HG02623 (cell line): ENCODE measurements around the gene OPCML.

Experiments
- ATAC-seq: cut with Tn5 transposase; IDR thresholded peaks from one replicate; pipeline ENCODE4 v1.9.1; 2021; ENCODE audit warnings: moderate library complexity; ENCODE audit not compliant: unreplicated experiment

OPCML gene

GRCh38 chr11:132551016-132551415 lies 981.3 kb downstream of the OPCML start:
- ATAC-seq: no peak

GRCh38 chr11:132549561-132549960 lies 982.7 kb downstream of the OPCML start:
- no peak for ATAC-seq

DNA sequence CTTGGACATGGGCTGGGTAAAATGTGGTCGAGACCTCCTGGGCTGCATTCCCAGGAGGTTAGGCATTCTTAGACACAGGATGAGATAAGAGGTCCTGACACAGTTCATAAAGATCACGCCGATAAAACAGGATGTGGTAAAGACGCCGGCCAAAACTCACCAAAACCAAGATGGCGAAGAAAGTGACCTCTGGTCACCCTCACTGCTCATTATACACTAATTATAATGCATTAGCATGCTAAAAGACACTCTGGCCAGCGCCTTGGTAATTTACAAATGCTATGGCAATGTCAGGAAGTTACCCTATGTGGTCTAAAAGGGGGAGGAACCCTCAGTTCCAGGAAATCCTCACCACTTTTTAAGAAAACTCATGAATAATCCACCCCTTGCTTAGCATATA lies 983.3 kb downstream of the OPCML start:
- ATAC-seq: no peak

- no peak for ATAC-seq
Observed at GRCh38 chr11:132544007-132544406, 988.3 kb downstream of the OPCML start.

- ATAC-seq: no peak
Observed at GRCh38 chr11:132541794-132542193, 990.5 kb downstream of the OPCML start.

- ATAC-seq: no peak
Observed at GRCh38 chr11:132540581-132540980, 991.7 kb downstream of the OPCML start.

- no peak for ATAC-seq
Observed at GRCh38 chr11:132539590-132540368, 992.5 kb downstream of the OPCML start.

DNA sequence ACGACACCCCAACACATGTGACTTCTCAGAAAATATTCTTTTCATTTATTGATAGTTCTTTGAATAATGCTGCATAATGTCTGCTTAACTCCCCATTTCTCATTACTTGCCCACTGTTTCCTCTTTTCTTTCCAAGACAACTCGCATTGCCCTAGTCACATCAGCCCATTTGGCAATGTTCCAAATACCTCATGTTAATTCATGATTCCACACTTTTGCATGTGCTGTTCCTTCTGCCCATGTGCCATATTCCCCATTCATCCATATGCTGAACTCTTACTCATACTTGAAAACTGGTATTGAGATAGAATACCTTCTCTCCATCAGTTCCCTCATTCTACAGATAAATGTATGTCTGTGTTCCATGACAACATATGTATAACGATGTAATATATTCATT lies 993.7 kb downstream of the OPCML start:
- ATAC-seq: no peak

GRCh38 chr11:132535830-132536229 lies 996.5 kb downstream of the OPCML start:
- ATAC-seq: no peak

GRCh38 chr11:132531921-132532320 lies 1000.4 kb downstream of the OPCML start:
- no peak for ATAC-seq

GRCh38 chr11:132528181-132528580 lies 1004.1 kb downstream of the OPCML start:
- ATAC-seq: no peak

GRCh38 chr11:132523929-132524328 lies 1008.4 kb downstream of the OPCML start:
- ATAC-seq: no peak

DNA sequence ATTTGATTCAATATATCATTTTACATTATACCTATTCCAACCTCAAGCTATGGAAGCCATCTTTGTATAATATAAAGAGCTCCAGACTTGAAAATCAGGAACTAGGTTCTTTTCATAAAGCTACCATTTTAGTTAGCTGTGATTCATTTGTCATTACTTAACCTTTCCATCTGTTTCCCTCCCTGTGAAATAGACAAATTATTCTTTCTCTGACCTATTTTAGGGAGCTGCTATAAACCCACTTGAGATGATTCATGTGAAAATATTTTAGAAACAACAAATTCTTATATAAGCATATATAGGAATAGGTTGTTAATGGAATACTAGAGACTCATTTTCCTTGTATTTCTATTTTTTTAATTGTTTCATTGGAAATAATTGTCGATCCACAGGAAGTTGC lies 1012.1 kb downstream of the OPCML start:
- no peak for ATAC-seq

GRCh38 chr11:132519241-132519815 lies 1013.0 kb downstream of the OPCML start:
- ATAC-seq: no peak

- ATAC-seq: no peak
Observed at GRCh38 chr11:132504501-132505041, 1027.7 kb downstream of the OPCML start.

DNA sequence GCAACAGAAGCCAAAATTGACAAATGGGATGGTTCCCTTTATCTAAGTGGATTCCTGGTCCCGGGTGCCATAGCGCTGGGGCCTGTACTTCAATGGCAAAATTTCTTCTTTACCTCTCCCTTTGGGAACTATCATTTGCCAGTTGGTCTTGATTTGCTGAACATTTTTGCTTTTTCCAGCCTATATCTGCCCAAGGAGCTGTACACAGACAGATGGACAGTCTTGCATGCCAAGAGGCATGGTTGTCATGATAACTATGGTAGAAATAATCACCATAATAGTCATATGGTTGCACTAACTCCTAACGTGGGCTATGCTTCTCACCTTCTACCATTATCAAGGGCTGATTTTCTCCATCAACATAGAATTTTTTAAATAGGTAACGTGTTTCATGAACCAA lies 1030.9 kb downstream of the OPCML start:
- ATAC-seq: no peak

- no peak for ATAC-seq
Observed at GRCh38 chr11:132499661-132500060, 1032.6 kb downstream of the OPCML start.

GRCh38 chr11:132496341-132496740 lies 1036.0 kb downstream of the OPCML start:
- ATAC-seq: no peak

GRCh38 chr11:132493801-132494200 lies 1038.5 kb downstream of the OPCML start:
- no peak for ATAC-seq

GRCh38 chr11:132490978-132491377 lies 1041.3 kb downstream of the OPCML start:
- ATAC-seq: no peak

DNA sequence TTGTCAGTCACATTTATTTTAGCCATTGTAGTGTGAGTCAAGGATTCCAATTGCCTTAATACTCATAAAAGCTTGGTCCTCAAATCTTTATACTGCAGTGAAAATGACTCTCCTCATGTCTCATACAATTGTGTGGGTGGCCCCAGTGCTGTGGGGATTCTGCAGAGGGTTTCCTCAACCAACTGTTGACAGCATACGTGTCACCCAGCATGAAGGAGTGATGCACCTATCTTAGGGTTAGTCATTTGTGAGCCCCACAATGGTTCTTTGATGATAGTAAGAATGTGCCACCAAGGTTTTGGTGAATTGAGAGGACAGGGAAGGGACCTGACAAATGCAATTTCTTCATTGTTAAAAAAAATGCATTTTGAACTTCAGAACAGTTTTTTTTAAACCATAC lies 1046.2 kb downstream of the OPCML start:
- ATAC-seq: no peak

DNA sequence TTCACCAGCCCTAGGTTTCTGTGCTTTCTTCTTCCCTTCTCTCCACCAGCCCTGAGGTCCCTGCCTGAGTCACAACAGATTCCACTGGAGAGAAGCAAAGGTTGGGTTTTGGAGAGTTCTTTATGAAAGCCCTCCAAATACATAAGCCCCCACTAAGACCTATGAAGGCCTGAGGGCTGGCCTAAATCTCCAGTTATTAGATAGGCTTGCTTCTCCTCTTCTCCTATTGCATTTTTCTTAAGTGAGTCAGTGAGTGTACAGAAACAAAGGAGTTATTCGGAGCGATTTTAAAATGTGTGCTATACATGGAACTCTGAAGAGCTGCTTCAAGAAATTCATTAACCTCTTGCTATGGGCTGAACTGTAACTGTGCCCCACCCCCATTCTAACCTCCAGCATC lies 1057.3 kb downstream of the OPCML start:
- no peak for ATAC-seq
